RPMI7951 (cell line): Measurements from ENCODE around the gene LCN10. TPM values are rescaled to one million over a fixed set of nuclear protein-coding genes. Genes with fewer than 3 reads are reported as not detected.

ENCODE experiments used
- DNase-seq: peaks from one replicate; pipeline ENCODE4 v3.0.0-alpha.2; 2012; ENCODE audit warnings: low read depth
- total RNA-seq: library from RNA; depleted of rRNA; stranded (reverse); fragments of >200 nt; shearing (Covaris generic); gene quantifications from 2 replicates; pipeline ENCODE4 v1.2.3, GENCODE V29; 2014; rRNA removed

Gene LCN10
- total RNA-seq, 1 experiment from 2014 or later: not detected

DNA sequence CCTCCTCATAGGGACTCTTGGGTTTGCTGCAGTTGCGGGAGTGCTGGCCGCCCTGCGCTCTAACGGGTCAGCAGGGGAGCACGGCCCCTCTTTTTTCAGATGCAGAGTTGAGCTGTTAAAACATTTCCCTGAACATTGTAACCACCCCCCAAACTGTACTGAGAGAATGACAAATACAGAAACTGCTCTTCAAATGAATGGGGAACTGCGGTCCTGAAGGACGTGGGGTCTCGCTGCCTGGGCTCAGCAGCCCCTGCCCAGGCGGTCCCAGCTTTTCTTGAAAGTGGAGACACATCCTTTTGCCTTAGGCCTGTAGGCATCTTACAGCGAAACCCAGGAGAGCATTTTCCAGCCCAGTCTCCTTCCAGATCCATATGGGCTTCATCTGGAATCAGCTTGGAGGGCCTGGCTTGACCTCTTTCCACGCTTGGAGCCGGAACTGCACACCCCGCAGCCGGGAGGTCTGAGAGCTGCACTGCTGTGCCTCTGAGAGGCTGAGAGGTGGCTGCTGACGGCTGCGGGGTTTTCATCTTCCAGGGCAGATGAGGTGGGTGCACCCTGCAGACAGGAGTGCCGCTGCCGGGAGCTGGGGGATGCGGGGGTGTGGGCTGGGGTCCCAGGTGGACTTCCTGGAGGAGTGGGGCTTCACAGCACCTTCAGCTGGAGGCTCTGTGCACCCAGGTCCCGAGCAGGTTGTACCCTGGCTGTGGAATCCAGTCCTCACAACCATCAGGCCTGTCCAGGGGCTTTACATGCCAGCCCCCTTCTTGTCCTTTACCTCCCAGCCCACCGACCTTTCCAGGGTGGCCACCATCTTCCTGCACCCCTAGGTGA, 54.2 kb downstream of the LCN10 start:
- no peak for DNase-seq

Other genes with a start within 250 kb of the LCN10 start
- gene NOTCH1, start 196.9 kb downstream of the LCN10 start, total RNA-seq: 1.8 and 2.0 TPM in 2 replicates
- gene EGFL7, start 80.0 kb downstream of the LCN10 start, total RNA-seq: 1.6 and 4.1 TPM in 2 replicates
- 20.4 and 34.7 TPM in 2 replicates for gene AGPAT2, start 55.5 kb downstream of the LCN10 start, total RNA-seq
- gene DIPK1B, start 30.4 kb downstream of the LCN10 start, total RNA-seq: not detected in 2 replicates
- gene LCN6, start 5.6 kb upstream of the LCN10 start, total RNA-seq: not detected in 2 replicates
- not detected in 2 replicates for gene LCN8, start 15.3 kb upstream of the LCN10 start, total RNA-seq
- gene LCN15, start 21.6 kb upstream of the LCN10 start, total RNA-seq: not detected in 2 replicates
- 49.4 and 79.2 TPM in 2 replicates for gene TMEM141, start 48.4 kb upstream of the LCN10 start, total RNA-seq
- gene CCDC183, start 53.4 kb upstream of the LCN10 start, total RNA-seq: not detected in 2 replicates
- 30.0 and 37.8 TPM in 2 replicates for gene RABL6, start 65.0 kb upstream of the LCN10 start, total RNA-seq
- gene AJM1, start 99.5 kb upstream of the LCN10 start, total RNA-seq: 0.72 and 1.3 TPM in 2 replicates
- 88.7 and 92.2 TPM in 2 replicates for gene PHPT1, start 106.5 kb upstream of the LCN10 start, total RNA-seq
- gene MAMDC4, start 109.4 kb upstream of the LCN10 start, total RNA-seq: 0.36 and 0.39 TPM in 2 replicates
- 304 and 460 TPM in 2 replicates for gene EDF1, start 123.4 kb upstream of the LCN10 start, total RNA-seq
- gene TRAF2, start 143.6 kb upstream of the LCN10 start, total RNA-seq: 10.1 and 13.7 TPM in 2 replicates
- 48.7 and 74.1 TPM in 2 replicates for gene FBXW5, start 201.8 kb upstream of the LCN10 start, total RNA-seq
- not detected in 2 replicates for gene C8G, start 202.3 kb upstream of the LCN10 start, total RNA-seq
- not detected in 2 replicates for gene LCN12, start 209.3 kb upstream of the LCN10 start, total RNA-seq
- gene PTGDS, start 234.6 kb upstream of the LCN10 start, total RNA-seq: 0.24 TPM in 1 of 2 replicates, not detected in the other
- gene LCNL1, start 240.1 kb upstream of the LCN10 start, total RNA-seq: not detected in 2 replicates
- 24.5 and 50.9 TPM in 2 replicates for gene PAXX, start 249.5 kb upstream of the LCN10 start, total RNA-seq